GM12892 (cell line): Measurements from ENCODE around the gene GABRB1.

Source experiments
- POLR2A ChIP-seq: IDR thresholded peaks from 2 replicates; pipeline ENCODE4 v1.6.1; 2011; ENCODE audit warnings: low read depth, low read length, control low read depth
- POLR2AphosphoS5 ChIP-seq: IDR thresholded peaks from 2 replicates; pipeline ENCODE4 v1.6.1; 2011; ENCODE audit warnings: low read depth, low read length, control low read depth
- TAF1 ChIP-seq: IDR thresholded peaks from 2 replicates; pipeline ENCODE4 v1.6.1; 2011; ENCODE audit warnings: low read depth, mild to moderate bottlenecking, control low read depth, low read length, borderline replicate concordance

DNA sequence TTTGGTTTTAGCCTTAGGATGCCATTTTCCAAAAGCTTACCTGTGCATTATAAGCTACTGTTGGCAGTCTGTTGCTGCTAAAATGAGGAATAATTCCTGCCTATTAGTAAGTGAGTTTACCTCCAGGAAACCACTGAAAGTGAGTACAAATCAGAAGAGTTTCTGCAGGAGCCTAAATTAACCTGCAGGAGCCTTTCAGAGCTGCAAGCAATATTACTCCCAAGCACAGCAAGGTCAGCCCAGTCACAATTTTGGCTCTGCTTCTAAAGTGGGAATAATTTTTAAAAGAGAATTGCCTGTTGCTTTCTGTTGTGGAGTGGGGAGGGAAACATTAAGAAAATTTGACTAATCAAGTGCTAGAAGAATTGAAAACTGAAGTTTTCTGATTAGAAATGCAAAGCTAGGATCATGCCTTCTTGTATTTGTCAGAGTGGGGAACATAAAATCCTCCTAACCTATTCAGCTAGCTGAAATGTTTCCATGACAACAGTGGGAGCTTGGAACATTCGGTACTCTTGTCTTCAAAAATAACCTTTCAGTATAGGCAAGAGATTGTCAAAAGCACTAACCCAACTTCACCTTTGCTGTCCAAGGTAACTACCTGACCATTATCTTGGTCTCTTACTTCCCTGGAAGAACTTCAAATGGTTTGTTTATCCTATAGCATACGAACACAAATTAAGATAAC is 239.0 kb downstream of the GABRB1 start:
- TF ChIP-seq TAF1 (no peak), POLR2A (no peak), POLR2AphosphoS5 (no peak)
